Activated CD8-positive, alpha-beta T cell treated with anti-CD3 and anti-CD28 coated beads for 36 hours (primary cell): Measurements from ENCODE around the gene MRGPRX2. TPM values are rescaled to one million over a fixed set of nuclear protein-coding genes. Genes with fewer than 3 reads are reported as not detected.

Experiments used
- ATAC-seq: fragments of 200-7000 bp; cut with Tn5 transposase; one replicate; pipeline ENCODE4 v1.10.0; 2021; ENCODE audit warnings: mild to moderate bottlenecking, moderate library complexity
- CTCF ChIA-PET: fragments of 350-600 bp; sonication (Branson Sonifier 250); formaldehyde crosslinking; loops from one replicate; lab custom pipeline; 2021; ENCODE audit warnings: antibody characterized with exemption; lab: Charles Lee
- POLR2A ChIA-PET: fragments of 350-600 bp; sonication (Branson Sonifier 250); formaldehyde crosslinking; loops from one replicate; lab custom pipeline; 2021; ENCODE audit warnings: antibody characterized with exemption; lab: Charles Lee
- DNase-seq: peaks from one replicate; pipeline ENCODE4 v3.0.0-alpha.2; 2020
- H3K27ac Mint-ChIP-seq: one replicate; pipeline ENCODE4 v1.8.0; 2021; ENCODE audit warnings: mild to moderate bottlenecking, mixed read lengths
- H3K27me3 Mint-ChIP-seq: one replicate; pipeline ENCODE4 v1.8.0; 2021; ENCODE audit warnings: mixed read lengths
- H3K36me3 Mint-ChIP-seq: one replicate; pipeline ENCODE4 v1.8.0; 2021; ENCODE audit warnings: low read depth, mixed read lengths
- H3K4me1 Mint-ChIP-seq: one replicate; pipeline ENCODE4 v1.8.0; 2021; ENCODE audit warnings: low read depth, mixed read lengths
- H3K4me3 Mint-ChIP-seq: one replicate; pipeline ENCODE4 v1.8.0; 2021; ENCODE audit warnings: mild to moderate bottlenecking, moderate library complexity, mixed read lengths
- H3K9me3 Mint-ChIP-seq: one replicate; pipeline ENCODE4 v1.8.0; 2021; ENCODE audit warnings: mixed read lengths
- CTCF ChIP-seq: fragments of 200-600 bp; IDR thresholded peaks from one replicate; pipeline ENCODE4 v1.8.0; 2022; ENCODE audit warnings: antibody characterized with exemption, mild to moderate bottlenecking
- intact Hi-C: fragments of 100-400 bp; cut with micrococcal nuclease; formaldehyde crosslinking; loops from one replicate; pipeline ENCODE4 v1.10.0; 2022
- total RNA-seq, 2 experiments: library from RNA; stranded (reverse); gene quantifications; one replicate each; pipeline ENCODE4 v1.2.3, GENCODE V29; 2021

The MRGPRX2 gene
- total RNA-seq, 2 experiments from 2014 or later = not detected

GRCh38 chr11:19101796-19102520 lies 41.4 kb upstream of the MRGPRX2 start:
- ATAC-seq = no peak
- TF ChIP-seq CTCF = no peak

GRCh38 chr11:19100885-19101284 lies 40.4 kb upstream of the MRGPRX2 start:
- CTCF ChIA-PET = no interaction called here

More at GRCh38 chr11:19101796-19102520, 41.4 kb upstream of the MRGPRX2 start:
- Mint-ChIP-seq H3K27ac (no peak overlapping the region), H3K4me1 (no peaks in the 10 kb centered on the region), H3K36me3 (no peaks in the 10 kb centered on the region), H3K4me3 (no peak overlapping the region), H3K9me3 (peaks cover 3% of the 10 kb centered on the region), H3K27me3 (peaks cover 22% of the 10 kb centered on the region)
- ChIA-PET POLR2A (no interaction called here), CTCF (interaction anchor here (1.1 kb wide), 1 partner anchor 25 kb away, joined by 5 read pairs; no protein-coding TSS in a partner anchor)
- intact Hi-C loops = no loop called here
- no peak for DNase-seq

GRCh38 chr11:19099093-19099492 lies 38.6 kb upstream of the MRGPRX2 start:
- ATAC-seq (no peak), DNase-seq (no peak)
- Mint-ChIP-seq H3K27me3 (peaks cover 25% of the 10 kb centered on the region), H3K9me3 (peaks cover 3% of the 10 kb centered on the region), H3K4me3 (no peak overlapping the region), H3K4me1 (no peaks in the 10 kb centered on the region), H3K27ac (no peak overlapping the region), H3K36me3 (no peaks in the 10 kb centered on the region)
- POLR2A ChIA-PET = no interaction called here
- CTCF ChIA-PET = interaction anchor here (0.6 to 0.8 kb wide), 2 partner anchors 22 to 28 kb away, joined by 3 read pairs; no protein-coding TSS in a partner anchor
- TF ChIP-seq CTCF = no peak
- intact Hi-C loops = no loop called here

More at GRCh38 chr11:19100885-19101284, 40.4 kb upstream of the MRGPRX2 start:
- TF ChIP-seq CTCF = no peak
- DNase-seq (no peak), ATAC-seq (no peak)
- Mint-ChIP-seq H3K27me3 (peaks cover 27% of the 10 kb centered on the region), H3K36me3 (no peaks in the 10 kb centered on the region), H3K4me3 (no peak overlapping the region), H3K4me1 (no peaks in the 10 kb centered on the region), H3K27ac (no peak overlapping the region), H3K9me3 (peaks cover 3% of the 10 kb centered on the region)
- POLR2A ChIA-PET = no interaction called here
- intact Hi-C loops = no loop called here

- no peak for ATAC-seq
- Mint-ChIP-seq H3K36me3 (no peaks in the 10 kb centered on the region), H3K27ac (no peak overlapping the region), H3K27me3 (peaks cover 35% of the 10 kb centered on the region), H3K4me1 (no peaks in the 10 kb centered on the region), H3K4me3 (no peak overlapping the region), H3K9me3 (no peaks in the 10 kb centered on the region)
- intact Hi-C loops = no loop called here
- CTCF ChIA-PET = interaction anchor here (1.4 kb wide), 1 partner anchor 17 kb away, joined by 4 read pairs; no protein-coding TSS in a partner anchor
- no peak for DNase-seq
- TF ChIP-seq CTCF = no peak
- POLR2A ChIA-PET = no interaction called here
Measured at GRCh38 chr11:19094859-19095258, 34.3 kb upstream of the MRGPRX2 start.

- Mint-ChIP-seq H3K4me1 (no peaks in the 10 kb centered on the region), H3K27me3 (peaks cover 35% of the 10 kb centered on the region), H3K9me3 (no peaks in the 10 kb centered on the region), H3K4me3 (no peak overlapping the region), H3K27ac (no peak overlapping the region), H3K36me3 (no peaks in the 10 kb centered on the region)
- intact Hi-C loops = no loop called here
- no peak for ATAC-seq
- CTCF ChIA-PET = no interaction called here
- POLR2A ChIA-PET = no interaction called here
- no peak for TF ChIP-seq CTCF
- DNase-seq = no peak
Measured at GRCh38 chr11:19093976-19094375, 33.5 kb upstream of the MRGPRX2 start.
